Epithelial cell of proximal tubule (primary cell): Measurements from ENCODE around the gene RECQL. TPM values are rescaled to one million over a fixed set of nuclear protein-coding genes. Genes with fewer than 3 reads are reported as not detected.

ENCODE experiments used
- DNase-seq: peaks from one replicate; pipeline ENCODE4 v3.0.0-alpha.2; 2011; ENCODE audit warnings: low read depth
- H3K4me3 ChIP-seq: 2 replicates; pipeline ENCODE4 v1.5.1; 2011; ENCODE audit warnings: low read depth, mild to moderate bottlenecking, low read length
- CTCF ChIP-seq: conservative IDR thresholded peaks from 2 replicates; pipeline ENCODE4 v1.5.1; 2012; ENCODE audit warnings: low read depth, mild to moderate bottlenecking, low read length
- total RNA-seq: library from RNA; depleted of rRNA; stranded (reverse); fragments of >200 nt; gene quantifications from 2 replicates; pipeline ENCODE4 v1.2.3, GENCODE V29; 2015

RECQL gene
- total RNA-seq, 1 donor from 2014 or later: 32.5 TPM

DNA sequence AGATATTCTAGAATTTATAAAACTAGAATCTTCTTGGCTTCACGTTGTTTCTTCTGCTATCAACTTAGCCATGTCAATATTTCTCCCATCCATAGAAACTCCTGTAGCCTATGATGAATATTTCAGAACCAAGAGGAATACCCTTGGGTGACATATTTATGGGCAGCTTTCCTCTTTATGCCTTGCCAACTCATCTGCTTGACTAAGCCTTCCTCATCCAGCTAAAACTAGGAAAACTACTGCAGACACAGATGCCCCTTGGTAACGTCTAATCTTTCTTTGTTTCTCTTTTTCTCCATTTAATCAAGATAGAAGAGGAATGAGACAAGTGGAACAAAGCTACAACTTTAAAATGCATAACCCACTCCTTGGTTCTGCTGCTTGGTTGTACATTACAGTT, 6.4 kb upstream of the RECQL start:
- no peak for TF ChIP-seq CTCF
- no peak for DNase-seq
- H3K4me3 ChIP-seq: no peak overlapping the region

- no peak for DNase-seq
- TF ChIP-seq CTCF: no peak
- H3K4me3 ChIP-seq: no peak overlapping the region
Measured at GRCh38 chr12:21505888-21506287, 4.5 kb upstream of the RECQL start.

DNA sequence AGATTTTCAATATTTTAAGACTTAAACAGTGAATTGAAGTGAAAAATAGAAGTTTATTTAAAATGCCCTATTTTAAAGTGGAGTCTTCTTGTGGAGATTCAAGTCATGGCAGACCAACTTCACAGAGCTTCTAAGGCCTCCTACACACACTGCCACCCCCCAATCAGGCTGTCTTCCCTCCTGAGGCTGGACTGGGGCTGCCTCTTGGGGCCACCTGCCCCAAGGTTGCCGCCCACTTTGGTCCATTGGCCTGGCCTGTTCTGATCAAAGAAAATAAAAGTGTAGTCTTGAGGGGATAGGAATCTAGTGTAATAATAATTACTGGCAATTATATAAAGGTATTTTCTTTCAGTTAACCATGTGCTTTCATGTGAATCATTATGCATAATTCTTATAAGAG, 1.4 kb upstream of the RECQL start:
- no peak for TF ChIP-seq CTCF
- peak overlapping the region; percentile 98 for H3K4me3 ChIP-seq
- no peak for DNase-seq

DNA sequence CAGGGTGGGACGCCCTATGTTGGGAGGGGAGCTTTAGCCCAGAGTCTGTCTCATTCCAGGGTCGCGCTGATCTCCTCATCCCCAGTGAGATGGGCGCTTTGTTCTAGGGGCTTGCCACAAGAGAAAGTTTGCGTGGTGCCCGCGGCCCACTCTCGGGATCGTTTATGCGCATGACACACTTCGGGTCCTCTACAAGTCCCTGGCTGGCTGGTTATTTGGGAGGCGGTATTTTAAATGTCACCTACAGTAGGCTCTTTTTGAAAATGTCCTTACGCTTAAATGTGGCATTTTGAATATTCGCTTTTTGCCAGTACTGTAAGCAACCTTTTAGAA, 695 bp upstream of the RECQL start:
- TF ChIP-seq CTCF: no peak
- peak overlapping the region; percentile 98 for H3K4me3 ChIP-seq
- no peak for DNase-seq

DNA sequence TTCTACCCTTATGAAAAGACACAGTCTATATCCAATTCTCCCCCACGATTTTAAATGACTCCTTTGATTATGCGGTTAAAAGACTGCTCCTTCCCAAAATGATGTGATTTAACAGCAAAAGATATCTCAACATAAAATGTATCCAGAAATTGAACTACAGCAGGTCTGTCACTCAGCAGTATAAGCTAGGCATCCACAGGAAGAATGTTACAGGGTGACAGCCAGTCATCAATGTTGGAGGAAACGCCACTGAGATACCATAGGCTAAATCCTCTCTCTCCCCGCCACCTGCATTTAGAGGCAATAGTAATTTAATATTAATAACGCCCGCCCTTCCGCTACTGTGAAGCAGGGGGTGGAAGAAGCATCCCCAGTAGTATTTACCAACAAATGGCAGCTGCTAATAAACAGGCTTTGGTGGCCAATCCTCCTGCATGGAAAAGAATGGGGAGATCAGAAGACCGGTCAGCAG, 613 bp downstream of the RECQL start:
- no peak for TF ChIP-seq CTCF
- no peak for DNase-seq

DNA sequence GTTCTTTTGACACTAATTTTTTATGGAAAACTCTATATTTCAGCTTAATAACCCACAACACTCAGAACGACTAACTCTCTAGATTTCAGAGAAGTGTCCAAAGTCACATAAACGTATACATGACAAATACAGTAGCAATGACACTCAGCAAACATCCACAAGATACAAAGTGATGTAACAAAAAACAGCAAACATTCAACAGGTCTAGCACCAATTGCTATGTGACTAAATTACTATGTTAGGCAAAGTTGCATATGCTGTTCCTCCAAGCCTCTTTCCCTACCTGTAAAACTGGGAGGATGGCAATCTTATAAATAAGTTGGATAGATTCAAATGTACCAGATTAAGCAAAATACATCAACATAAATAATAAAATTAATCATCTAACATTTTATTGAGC, 1.7 kb downstream of the RECQL start:
- peak overlapping the region; percentile 98 for H3K4me3 ChIP-seq
- no peak for TF ChIP-seq CTCF
- DNase-seq: no peak

More for the DNA sequence above, 613 bp downstream of the RECQL start:
- H3K4me3 ChIP-seq: peak overlapping the region; percentile 98

DNA sequence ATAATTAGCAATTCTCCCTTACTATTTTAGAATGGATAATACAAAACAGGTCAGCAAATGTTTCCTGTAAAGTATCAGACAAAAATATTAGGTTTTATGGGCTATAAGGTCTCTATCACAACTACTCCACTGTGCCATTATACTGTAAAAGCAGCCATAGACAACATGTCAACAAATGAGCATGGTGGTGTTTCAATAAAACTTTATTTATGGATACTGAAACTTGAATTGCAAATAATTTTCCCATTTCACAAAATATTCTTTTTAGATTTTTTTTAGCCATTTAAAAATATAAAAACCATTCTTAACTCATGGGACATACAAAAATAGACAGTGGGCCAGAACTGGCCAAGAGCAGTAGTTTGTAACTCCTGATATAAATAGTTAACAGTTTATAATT, 15.4 kb downstream of the RECQL start:
- DNase-seq: no peak
- no peak for TF ChIP-seq CTCF
- no peak overlapping the region for H3K4me3 ChIP-seq
